ENCODE data around the gene KRT17.
A peak's percentile ranks its signal among the peaks of the same experiment; 100 is the strongest.
"Not testable (repeated sequence)": the region's sequence is repeated elsewhere in the genome, so short reads cannot be mapped to it uniquely, and the experiment has no call there.

The KRT17 gene

DNA sequence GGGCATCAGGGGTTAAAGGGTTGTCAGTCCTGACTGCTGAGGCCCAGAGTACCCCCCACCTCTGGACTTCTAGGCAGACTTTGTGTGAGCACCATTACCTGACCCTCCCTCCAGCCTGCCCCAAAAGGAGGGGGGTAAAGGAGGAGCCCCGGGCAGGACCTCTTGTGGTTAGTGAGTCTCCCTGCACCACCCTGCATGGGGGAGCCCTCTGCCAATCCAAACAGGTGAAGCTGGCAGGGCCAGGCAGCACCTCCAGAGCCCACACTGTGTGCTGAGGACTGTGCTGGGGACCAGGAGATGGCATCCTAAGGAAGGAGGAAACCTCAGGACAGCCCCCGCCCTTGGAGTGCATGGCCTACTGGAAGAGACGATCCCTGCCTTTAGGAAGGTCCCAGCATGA lies 35.1 kb downstream of the KRT17 start:
- no peak for DNase-seq

DNA sequence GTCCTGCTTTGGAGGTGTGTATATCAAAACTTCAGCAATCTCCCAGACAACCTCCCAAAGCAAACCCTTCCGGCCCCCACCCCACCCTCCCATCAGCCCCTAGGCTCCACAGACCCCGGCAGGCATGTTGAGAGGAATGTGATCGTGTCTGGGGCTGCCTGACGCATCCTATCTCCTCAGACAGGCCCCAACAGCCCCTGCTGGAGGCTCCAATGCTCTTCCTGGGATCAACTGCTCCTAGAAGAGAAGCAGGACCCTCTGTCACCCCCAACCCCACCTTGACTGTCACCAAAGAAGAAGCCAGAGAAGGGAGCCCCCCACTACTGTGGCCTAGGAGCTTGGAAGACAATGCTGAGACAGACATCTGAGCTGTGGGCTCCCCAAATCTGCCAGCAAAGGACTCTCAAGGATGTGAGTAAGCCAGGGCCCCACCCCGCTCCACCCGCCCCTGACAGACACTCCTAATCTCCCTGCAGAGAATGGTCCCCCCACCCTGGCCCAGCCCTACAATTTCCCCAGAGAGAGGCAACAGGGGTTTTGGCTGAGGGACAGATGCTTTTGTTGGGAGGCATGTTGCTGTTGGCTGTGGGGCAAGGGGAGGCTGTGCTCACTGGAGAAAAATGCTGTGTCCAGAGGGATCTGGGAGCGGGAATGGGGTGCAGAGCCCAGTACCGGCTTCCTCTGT lies 36.1 kb downstream of the KRT17 start:
- peak; percentile 12 for DNase-seq

DNA sequence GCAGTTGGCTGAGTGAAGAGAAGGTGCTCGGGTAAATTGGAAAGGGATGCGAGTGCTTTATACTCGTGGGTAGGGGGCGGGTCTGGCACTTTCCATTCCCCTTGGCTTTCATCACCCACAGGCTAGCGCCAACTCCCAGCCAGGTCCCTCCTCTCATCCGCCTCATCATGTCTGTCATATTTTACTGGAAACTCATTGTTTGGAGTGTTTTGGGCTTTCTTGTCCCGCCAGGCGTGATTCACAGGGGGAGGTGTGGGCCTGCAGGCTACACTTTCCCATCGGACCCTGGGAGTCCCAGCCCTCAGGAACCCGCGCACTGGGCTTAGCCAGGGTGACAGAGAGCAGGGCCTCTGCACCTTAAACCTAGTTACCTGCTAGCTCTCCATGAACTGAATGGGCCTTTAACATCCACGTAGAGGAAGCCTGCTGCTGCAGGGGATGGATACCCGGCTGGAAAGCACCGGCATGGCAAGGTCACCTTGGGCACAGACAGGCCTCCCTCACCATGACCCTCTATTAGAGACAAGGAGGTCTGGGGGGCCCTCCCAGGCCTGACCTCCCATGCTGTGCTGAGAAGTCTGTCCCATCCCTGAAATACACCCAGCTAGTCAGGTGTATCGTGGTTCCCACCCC lies 37.4 kb downstream of the KRT17 start, which contains the start of gene KRT14:
Gene KRT14, minus strand, starts transcription at position 33 of the 633 bp plus-strand sequence. CDS start 61 bp downstream, outside the sequence.
- no peak for DNase-seq

DNA sequence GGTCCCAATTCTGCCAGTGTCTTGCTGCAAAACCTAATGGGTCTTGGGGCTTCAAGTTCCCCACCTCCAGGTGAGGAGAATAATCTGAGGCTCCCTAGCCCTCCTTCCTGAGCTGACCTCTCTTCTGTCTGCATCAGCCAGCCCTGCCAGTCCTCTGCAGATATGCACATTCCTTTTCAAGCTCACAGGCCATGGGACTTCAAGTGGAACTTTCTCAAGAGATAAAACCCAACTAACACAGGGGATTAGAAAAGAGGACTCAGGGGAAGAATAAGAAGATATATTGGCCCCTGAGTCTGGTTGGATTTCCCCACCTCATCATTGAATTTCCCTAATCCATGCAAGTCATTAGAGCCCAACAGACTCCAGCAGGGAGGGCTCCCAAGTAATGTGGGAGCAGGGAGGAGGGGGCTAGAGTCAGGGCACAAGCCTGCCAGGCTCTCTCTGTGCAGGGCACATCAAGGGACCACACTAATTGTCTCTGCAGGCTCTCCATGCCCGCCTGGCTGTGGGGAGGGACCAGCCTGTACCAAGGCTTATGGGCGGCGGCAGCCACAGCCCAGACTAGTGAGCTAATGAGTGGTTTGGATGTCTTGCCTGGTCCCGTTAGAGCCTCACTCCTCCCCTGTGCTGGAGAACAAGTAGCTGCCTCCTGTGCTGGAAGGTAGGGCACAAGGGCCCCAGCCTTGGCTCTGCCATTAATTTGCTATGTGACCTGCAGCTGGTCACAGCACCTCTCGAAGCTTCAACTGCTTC lies 38.9 kb downstream of the KRT17 start:
- DNase-seq: no peak

DNA sequence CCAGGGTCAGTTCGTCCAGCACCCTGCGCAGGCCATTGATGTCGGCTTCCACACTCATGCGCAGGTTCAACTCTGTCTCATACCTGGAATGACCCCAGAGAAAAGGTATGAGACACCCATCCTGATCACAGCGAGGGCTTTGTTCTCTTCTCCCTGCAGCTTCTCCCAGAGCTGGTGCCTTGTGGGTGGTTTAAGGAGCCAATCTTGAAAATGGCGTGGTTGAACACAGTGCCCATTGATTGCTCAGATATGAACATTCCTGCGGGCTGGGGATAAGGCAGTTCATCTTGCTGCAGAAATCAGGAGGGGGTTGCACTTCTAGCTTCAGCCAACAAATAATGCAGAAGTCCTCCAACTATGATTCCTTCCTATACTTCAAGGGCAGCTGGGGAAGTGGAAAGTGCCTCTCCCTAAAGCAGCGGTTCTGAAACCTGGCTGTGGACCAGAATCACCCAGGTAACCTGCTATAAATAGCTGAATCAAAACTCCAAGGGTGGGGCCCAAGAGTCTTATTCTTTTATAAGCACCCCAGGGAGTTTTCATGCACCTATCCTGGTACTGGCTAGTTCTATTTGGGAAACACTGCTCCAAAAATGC lies 39.9 kb downstream of the KRT17 start:
- DNase-seq: not testable (repeated sequence)

DNA sequence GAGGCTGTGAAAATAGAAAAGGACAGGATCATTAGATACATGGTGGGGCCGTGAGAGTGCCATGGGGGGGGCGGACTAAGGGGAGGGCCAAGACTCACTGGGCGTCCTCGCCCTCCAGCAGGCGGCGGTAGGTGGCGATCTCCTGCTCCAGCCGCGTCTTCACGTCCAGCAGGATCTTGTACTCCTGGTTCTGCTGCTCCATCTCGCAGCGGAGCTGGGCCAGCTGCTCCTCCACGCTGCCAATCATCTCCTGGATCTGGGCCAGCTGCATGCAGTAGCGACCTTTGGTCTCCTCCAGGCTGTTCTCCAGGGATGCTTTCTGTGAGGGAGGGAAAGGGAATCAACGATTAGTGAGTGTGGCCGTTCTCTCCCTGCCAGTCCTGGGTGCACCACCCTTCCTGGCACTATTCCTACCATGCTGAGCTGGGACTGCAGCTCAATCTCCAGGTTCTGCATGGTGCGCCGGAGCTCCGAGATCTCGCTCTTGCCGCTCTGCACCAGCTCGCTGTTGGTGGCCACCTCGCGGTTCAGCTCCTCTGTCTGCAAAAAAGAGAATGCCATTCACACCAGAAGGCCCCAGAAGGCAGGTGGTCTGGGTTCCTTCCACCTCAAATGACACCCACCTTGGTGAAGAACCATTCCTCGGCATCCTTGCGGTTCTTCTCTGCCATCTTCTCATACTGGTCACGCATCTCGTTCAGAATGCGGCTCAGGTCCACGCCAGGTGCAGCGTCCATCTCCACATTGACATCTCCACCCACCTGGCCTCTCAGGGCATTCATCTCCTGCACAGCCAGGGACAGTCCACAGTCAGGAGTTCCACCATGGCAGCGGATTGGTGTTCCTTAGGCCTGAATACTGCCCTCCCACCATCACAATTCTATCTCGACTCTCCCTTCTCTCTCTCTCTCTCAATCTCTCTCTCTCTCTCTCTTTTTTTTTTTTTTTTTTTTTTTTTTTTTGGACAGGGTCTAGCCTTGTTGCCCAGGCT lies 40.9 kb downstream of the KRT17 start:
- DNase-seq: no peak

DNA sequence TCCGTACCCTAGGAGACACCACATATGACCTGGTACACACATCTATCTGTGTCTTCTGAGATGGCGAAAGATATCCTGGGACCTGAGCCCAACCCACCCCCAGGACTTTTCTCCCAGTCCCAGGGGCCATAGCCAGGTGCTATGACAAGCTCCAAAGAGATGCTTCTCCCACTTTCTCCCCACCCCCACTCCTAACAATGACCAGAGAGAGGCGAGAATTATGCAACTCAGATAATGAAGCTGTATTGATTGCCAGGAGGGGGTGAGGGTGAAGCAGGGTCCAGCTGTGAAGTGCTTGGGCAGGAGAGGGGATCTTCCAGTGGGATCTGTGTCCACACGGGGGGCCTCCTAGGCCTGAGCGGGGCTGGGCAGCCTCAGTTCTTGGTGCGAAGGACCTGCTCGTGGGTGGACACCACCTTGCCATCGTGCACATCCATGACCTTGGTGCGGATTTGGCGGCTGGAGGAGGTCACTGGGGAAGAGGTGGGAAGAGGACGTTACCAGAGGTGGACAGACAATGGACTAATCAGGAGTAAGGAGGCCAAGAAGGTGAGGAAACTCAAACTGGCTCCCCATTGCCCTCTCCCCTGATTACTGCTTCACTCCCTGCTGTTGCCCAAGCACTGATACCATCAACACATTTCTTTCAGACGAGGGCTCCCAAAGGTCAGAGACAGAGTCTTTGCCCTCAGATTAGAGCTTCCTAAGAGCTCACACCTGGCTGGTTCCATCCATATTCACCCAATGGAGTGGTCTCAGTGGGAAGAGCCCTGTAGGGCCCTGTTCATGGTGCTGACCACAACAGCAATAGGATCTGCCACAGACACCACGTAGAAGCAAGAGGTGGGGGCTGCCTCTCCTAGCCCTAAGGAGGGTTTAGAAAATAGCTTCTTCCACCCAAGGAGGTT lies 42.1 kb downstream of the KRT17 start:
- not testable (repeated sequence) for DNase-seq

DNA sequence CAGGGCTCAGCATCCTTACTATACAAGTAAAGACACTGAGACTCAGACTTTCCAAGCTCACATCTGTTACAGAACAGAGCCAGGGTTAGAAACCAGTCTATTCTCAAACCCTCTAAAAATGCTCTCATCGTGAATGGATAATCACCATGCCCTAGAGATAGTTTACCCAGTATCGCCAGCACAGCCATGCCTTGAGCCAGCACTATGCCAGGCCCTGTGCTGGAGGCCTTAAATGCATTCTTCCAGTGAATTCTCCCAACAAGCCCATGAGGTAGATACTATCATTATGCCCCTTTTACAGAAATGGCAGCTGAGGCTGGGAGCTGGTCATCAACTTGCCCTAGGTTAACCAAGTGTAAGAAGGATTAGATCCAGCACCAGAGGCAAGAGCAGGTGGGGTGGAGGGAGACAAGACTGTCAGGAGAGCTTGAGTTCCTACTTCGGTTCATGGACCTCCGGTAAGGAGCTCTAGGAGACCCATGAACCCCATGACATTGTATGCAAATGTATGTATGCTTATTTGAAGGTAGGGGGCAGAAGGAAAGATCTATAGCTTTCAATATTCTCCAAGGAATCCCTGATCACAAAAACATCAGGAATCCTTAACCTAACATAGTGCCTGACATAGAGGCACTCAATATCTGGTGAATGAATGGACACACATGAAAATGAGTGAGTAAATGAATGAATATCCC lies 42.9 kb downstream of the KRT17 start:
- DNase-seq: no peak

DNA sequence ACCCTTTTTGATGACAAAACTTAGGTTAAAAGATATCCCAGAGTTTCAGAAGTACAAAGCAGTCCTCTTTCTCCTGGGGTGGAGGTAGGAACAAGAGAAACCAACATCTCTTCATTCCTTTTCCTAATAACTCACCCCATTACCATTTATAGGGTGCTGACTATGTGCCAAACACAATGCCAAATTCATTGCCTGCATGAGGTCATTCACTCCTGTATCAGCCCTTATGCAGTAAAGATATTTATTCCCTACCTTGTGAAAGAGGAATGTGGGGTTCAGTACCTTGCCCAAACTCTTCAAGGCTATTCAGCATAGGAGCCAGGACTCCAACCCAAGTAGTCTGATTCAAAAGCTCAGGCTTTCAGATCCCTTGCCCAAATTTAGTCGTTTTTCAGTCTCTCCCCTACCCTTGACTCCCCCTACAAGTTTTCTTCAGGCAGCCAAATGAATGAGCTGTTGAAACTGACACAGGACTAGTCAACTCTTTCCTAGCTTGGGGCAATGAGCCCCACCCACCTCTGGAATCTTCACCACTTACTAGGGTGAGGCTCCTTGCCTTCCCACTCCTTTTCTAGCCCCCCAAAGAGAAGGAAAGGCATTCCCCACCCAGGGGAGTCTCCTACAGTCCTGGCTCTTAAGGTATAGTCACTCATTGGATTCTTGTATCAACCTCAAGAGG lies 43.5 kb downstream of the KRT17 start:
- DNase-seq: no peak

DNA sequence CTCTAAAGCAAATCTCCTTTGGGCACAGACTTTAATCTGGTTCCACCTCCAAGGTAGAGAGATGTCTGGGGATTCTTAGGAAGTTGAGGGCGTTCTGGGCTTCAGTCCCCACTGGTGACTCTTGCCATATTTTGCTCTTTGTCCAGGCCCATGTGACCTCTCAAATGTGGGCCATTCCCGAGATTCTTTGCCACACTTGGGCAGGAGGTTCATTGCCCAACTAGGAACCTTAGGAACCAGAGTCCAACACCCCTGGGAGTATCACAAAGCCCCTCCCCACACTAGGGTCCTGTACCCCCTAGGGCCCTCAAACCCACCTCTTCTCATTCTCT lies 44.2 kb downstream of the KRT17 start:
- DNase-seq: no peak

DNA sequence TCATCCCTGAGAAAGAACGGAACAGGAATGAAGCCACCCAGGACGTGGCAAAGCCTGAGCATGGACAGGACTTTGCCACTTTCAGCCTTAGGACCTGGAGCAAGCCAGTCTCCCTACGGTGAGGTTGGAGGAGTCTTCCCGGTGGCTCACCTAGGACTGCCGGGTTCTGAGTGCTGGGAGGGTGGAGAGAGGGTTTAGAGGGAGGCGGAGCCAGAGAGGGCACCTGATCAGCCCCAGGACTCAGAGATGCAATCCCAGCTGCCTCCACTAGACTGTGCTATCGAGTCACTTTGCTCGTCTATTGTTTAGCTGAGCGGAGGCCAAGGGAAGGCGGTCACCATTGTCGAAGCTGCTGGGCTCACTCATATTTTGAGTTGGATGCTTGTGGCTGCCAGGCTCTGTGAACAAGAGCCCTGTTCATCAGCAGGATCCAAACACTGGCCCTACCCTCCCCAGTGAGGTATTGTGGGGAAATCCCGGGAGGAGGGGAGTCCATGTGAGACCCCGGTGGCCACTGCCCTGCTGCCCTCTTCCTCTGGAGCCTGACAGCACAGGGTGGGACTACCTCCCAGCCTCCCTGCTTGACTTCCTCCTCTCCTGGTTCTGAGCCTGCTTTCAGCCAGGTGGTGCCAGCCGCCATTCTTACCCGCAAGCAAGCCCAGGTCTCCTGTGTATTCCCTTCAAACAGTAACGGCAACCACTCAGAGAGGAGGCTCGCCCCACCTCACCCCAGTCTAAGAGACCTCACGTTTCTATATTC lies 44.7 kb downstream of the KRT17 start:
- DNase-seq: peak; percentile 72

DNA sequence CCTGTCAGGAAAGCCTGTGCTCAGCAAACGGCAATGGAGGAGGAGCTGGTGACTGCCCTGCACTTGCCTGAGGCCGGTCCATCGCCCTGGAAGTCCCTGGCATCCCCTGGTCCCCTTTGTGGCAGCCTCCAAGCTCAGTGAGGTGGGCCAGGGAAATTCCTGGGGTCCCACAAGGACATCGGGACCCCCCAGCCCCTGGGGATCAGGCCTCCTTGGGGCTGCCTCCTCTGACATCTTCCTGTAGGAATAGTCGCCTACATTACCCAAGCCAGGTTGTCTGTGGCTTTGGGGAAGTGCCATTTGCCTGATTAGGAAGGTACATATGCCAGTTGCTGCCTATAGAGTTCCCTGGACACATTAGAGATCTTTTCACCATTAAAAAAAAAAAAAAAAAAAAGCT lies 45.4 kb downstream of the KRT17 start:
- DNase-seq: no peak

DNA sequence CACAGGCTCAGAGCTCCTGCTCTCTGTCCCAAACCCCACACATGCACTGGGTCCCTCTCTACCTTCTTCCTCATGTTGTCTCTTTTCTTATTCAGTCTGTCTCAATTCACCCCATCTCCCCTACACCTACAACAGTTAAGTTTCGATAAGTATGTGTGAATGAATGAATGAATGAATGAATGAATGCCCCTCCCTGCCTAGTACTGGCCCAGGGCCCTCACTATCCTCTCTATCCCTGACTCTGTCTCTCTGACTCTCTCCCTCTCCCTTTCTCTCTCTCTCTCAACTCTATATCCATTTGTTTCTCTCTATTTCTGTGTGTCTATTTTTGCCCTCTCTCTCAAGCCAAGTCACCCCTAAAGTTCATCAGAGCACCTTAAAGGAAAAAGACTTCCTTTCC lies 45.8 kb downstream of the KRT17 start:
- DNase-seq: no peak

DNA sequence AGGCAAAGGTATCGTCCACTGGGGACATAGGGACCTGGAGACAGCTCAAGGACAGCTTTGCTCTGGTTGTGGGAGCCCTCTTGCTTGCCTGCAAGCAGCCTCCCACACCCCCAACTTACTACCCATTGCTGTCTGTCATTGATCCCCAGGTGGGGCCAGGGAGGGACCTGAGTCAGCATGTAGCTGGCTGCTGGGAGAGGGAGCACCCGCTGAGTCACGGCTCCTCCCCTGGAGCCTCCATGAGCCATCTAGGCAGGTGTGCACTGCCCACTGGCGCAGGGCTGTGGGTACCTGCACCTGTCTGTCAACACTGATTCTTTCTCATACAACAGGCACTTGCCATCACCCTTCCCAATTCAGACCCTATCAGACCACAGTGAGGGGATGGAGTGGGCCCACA lies 47.6 kb downstream of the KRT17 start:
- not testable (repeated sequence) for DNase-seq

DNA sequence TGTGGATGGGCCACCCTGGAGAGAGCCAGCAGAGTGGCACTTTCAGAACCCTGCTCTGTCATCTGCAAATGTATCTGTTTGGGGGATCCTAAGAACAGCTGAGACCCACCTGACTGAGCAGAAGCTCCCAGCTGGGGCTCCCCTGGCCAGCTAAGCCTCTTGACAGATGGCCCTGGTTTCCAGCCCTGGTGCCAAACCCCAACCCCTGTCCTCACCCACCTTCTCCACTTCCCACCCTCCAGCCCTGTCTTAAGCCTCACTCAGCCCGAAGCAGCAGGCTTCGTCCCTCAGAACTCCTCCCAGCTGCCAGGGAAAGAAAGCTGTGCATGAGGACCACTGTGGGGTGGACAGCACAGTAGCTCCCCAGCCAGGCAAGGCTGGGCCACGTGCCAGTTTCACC lies 49.0 kb downstream of the KRT17 start:
- DNase-seq: no peak

DNA sequence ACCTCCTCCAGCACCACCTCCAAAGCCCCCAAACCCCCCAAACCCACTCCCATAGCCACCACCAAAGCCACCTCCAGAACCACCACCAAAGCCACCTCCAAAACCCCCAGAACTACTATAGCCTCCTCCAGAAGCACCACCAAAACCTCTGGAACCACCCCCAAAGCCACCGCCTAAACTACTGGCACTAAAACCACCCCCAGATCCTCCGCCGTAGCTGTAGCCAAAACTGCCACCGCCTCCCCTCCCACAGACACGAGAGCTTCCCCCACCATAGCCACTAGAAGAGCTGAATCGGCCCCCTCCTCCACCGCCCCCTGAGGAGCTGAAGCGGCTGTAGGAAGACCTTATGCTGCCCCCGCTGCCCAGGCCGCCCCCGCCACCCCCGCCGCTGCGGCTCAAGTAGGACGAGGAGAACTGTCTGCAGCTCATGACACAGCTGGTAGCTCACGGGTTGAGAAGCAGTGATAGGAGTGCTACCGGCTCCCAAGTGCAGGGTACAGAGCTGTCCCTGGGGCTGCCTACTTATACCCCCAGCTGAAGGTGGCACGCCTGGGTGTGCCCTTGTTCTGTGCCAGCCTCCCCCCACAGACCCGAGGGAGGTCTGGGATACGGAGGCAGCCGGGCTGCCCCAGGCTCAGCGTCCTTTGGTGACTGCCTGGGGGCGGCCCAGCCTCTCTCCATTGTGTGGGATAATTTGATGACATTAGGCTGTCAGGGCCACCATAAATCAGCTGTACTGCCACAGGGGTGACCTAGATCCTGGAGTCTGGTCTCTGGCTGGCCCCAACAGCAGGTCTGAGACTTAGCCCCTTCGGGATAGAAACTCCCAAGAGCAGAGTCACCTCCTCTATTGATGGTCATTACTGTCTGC lies 52.6 kb downstream of the KRT17 start, which contains the start of gene KRT9:
Gene KRT9, minus strand, starts transcription at position 499 of the 874 bp plus-strand sequence. Its CDS starts 67 bp downstream, at position 432.
- DNase-seq: no peak
